CD4-positive, alpha-beta T cell treated with Interleukin-17A for 1 hour (primary cell): ENCODE measurements around the gene CCSER2.

Experiments used
- DNase-seq: peaks from one replicate; pipeline ENCODE4 v3.0.0-alpha.2; 2020

The CCSER2 gene

DNA sequence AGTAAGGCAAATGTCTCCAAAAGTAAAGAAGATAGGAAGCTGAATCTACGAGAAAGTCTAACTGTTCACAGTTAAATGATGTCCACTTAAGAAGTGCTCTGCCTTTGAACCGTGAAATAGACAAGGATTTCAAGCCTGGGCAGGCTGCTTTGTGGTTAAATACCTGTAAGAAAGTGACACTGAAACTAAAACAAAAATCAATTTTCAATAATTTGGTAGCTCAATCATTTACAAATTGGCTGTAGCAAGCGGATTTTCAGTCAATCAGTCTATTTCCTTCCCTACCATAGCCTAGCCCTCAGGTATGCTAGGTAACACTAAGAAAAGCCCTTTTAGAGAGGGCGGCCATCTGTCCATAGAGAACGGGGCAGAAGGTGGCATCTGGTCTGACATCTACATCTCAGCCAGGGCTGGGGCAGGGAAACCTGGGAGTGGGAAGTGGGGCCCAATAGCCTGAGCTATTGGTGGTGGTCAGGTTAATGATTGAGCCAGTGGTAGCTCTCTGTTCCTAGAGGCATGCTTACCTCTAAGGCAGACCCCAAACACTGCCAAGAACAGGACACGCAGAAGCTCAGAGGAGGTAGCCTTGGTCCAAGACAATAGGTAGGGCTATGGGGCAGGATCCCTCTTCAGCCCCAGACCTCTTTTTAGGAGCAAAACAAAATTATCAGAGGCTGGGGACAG is 223.2 kb downstream of the CCSER2 start:
- no peak for DNase-seq

DNA sequence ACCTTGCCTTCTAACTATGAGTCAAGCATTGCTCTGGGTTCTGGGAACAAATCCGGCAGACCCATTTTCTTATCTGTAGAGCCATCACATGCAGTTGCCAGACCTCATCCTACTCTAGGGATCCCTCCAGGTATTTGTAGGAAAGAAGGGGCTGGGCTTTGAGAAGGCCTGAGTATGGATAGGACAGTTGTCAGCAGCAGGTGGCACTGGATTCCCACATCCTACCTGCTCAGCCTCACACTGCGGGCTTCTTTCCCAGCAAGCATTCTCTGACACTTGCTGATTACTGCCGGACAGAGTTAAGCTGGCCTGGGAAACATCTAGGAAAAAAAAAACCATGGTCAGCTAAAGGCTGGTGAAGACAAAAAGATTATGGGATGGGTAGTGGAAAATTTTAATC is 224.1 kb downstream of the CCSER2 start:
- DNase-seq: no peak

GRCh38 chr10:84562592-84562991 is 234.2 kb downstream of the CCSER2 start:
- DNase-seq: no peak

DNA sequence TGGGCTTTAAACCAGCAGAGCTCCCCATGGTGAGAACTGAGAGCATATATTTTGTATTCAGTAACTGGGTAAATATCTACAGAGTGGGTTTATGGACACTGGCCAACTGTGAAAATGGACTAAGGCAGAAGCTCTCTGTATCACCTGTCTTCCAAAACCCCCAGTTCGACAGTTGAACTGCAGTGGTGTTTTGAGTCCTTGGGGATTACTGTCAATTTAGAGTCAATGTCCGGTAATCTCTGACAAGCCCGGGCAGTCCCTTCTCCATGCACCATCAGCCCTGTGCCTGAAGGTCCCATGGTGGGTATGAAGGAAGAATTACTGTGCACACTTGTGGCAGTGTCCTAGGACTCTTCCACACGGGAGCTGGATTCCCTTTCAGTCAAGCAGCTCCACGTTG is 235.0 kb downstream of the CCSER2 start:
- no peak for DNase-seq

GRCh38 chr10:84563868-84564267 is 235.5 kb downstream of the CCSER2 start:
- DNase-seq: no peak

- no peak for DNase-seq
Measured at GRCh38 chr10:84565881-84566582, 237.6 kb downstream of the CCSER2 start.

GRCh38 chr10:84567133-84567532 is 238.7 kb downstream of the CCSER2 start:
- DNase-seq: no peak
